IPS DF 19.7 (cell line): ENCODE data around the gene IRS2.
"Not testable (repeated sequence)": the region's sequence is repeated elsewhere in the genome, so short reads cannot be mapped to it uniquely, and the experiment has no call there.

Source experiments
- DNase-seq: peaks from one replicate; pipeline ENCODE4 v3.0.0-alpha.2; 2013; ENCODE audit warnings: low read depth, low spot score

IRS2 gene

GRCh38 chr13:109732470-109733170, 53.8 kb downstream of the IRS2 start:
- DNase-seq, result not testable (repeated sequence)

- DNase-seq, result no peak
Measured at GRCh38 chr13:109730812-109731335, 55.5 kb downstream of the IRS2 start.

GRCh38 chr13:109728791-109729731, 57.3 kb downstream of the IRS2 start:
- no peak for DNase-seq

GRCh38 chr13:109728061-109728460, 58.3 kb downstream of the IRS2 start:
- no peak for DNase-seq

GRCh38 chr13:109727251-109727650, 59.1 kb downstream of the IRS2 start:
- DNase-seq, result no peak

- DNase-seq, result no peak
Measured at GRCh38 chr13:109725995-109726637, 60.3 kb downstream of the IRS2 start.

GRCh38 chr13:109725297-109725696, 61.1 kb downstream of the IRS2 start:
- no peak for DNase-seq

- DNase-seq, result no peak
Measured at GRCh38 chr13:109724603-109725002, 61.8 kb downstream of the IRS2 start.

- no peak for DNase-seq
Measured at GRCh38 chr13:109723046-109723445, 63.3 kb downstream of the IRS2 start.

- no peak for DNase-seq
Measured at GRCh38 chr13:109722068-109722467, 64.3 kb downstream of the IRS2 start.

GRCh38 chr13:109720758-109721184, 65.6 kb downstream of the IRS2 start:
- DNase-seq, result no peak

- no peak for DNase-seq
Measured at GRCh38 chr13:109719962-109720646, 66.3 kb downstream of the IRS2 start.

- no peak for DNase-seq
Measured at GRCh38 chr13:109718726-109719125, 67.7 kb downstream of the IRS2 start.

- no peak for DNase-seq
Measured at GRCh38 chr13:109717686-109718085, 68.7 kb downstream of the IRS2 start.

- DNase-seq, result no peak
Measured at GRCh38 chr13:109715902-109716301, 70.5 kb downstream of the IRS2 start.

GRCh38 chr13:109713681-109714080, 72.7 kb downstream of the IRS2 start:
- DNase-seq, result no peak

GRCh38 chr13:109712124-109712722, 74.2 kb downstream of the IRS2 start:
- no peak for DNase-seq

GRCh38 chr13:109707742-109708617, 78.4 kb downstream of the IRS2 start:
- DNase-seq, result no peak

- no peak for DNase-seq
Measured at GRCh38 chr13:109707044-109707741, 79.2 kb downstream of the IRS2 start.
